ENCODE measurements around the gene RPLP2. TPM values are rescaled to one million over a fixed set of nuclear protein-coding genes. Genes with fewer than 3 reads are reported as not detected.

RPLP2 gene
- total RNA-seq, 4 donors from 2014 or later = 314 to 600 (median 440) TPM

GRCh38 chr11:845872-846495, 36.2 kb downstream of the RPLP2 start:
- no peak for TF ChIP-seq CTCF (IDR thresholded peaks at IDR 0.05 in 4 of 5, conservative IDR thresholded peaks at IDR 0.05 in 1 of 5)
- TF ChIP-seq POLR2A (IDR thresholded peaks at IDR 0.05) = no peak
- in situ Hi-C loops (cut with MboI; ENCODE audit: low sequenced_read_pairs in 4 of 4) (no loop called here), intact Hi-C loops (cut with DNase I; ENCODE audit: low total_unique reads) (loop anchor here (5.0 kb wide), 1 partner anchor 81 kb away; the partner anchor contains the start of gene AP2A2)
- peak overlapping the region; percentile 82 to 97 (median 86) for H3K27ac ChIP-seq
- peaks cover 36 to 43% of the 10 kb centered on the region in 2 donors for H3K4me1 ChIP-seq
- no peak for DNase-seq
- no peaks in the 10 kb centered on the region for H3K36me3 ChIP-seq
- H3K27me3 ChIP-seq = peaks cover 10 to 16% (median 11%) of the 10 kb centered on the region in 3 donors
- no peak for ATAC-seq
- no peaks in the 10 kb centered on the region for H3K9me3 ChIP-seq
- no peak overlapping the region for H3K4me3 ChIP-seq

GRCh38 chr11:846496-847098, 36.8 kb downstream of the RPLP2 start:
- H3K9me3 ChIP-seq = no peaks in the 10 kb centered on the region
- H3K36me3 ChIP-seq = no peaks in the 10 kb centered on the region
- in situ Hi-C loops (cut with MboI; ENCODE audit: low sequenced_read_pairs in 4 of 4) = no loop called here
- no peak overlapping the region for H3K4me3 ChIP-seq
- TF ChIP-seq POLR2A (IDR thresholded peaks at IDR 0.05) (no peak), CTCF (IDR thresholded peaks at IDR 0.05 in 4 of 5, conservative IDR thresholded peaks at IDR 0.05 in 1 of 5) (no peak)
- peak overlapping the region in 3 of 4 donors; percentile 82 to 97 (median 83) for H3K27ac ChIP-seq
- DNase-seq = no peak
- intact Hi-C loops (cut with DNase I; ENCODE audit: low total_unique reads) = loop anchor here (5.0 kb wide), 1 partner anchor 81 kb away; the partner anchor contains the start of gene AP2A2
- ATAC-seq = no peak
- peaks cover 30 to 37% of the 10 kb centered on the region in 2 donors for H3K4me1 ChIP-seq
- H3K27me3 ChIP-seq = peaks cover 10 to 16% (median 11%) of the 10 kb centered on the region in 3 donors

- Histone ChIP-seq H3K4me3 (no peak overlapping the region), H3K9me3 (no peaks in the 10 kb centered on the region), H3K36me3 (no peaks in the 10 kb centered on the region), H3K4me1 (peaks cover 29 to 34% of the 10 kb centered on the region in 2 donors), H3K27me3 (peaks cover 10 to 16% (median 11%) of the 10 kb centered on the region in 3 donors), H3K27ac (no peak overlapping the region)
- no peak for DNase-seq
- intact Hi-C loops (cut with DNase I; ENCODE audit: low total_unique reads) = loop anchor here (1.0 to 5.0 kb wide), 2 partner anchors 79 to 203 kb away; partner anchors contain the start of gene AP2A2
- ATAC-seq = no peak
- in situ Hi-C loops (cut with MboI; ENCODE audit: low sequenced_read_pairs in 4 of 4) = no loop called here
- TF ChIP-seq CTCF (IDR thresholded peaks at IDR 0.05 in 4 of 5, conservative IDR thresholded peaks at IDR 0.05 in 1 of 5) = no peak
- no peak for TF ChIP-seq POLR2A (IDR thresholded peaks at IDR 0.05)
These were observed 38.1 kb downstream of the RPLP2 start for GRCh38 chr11:847876-848275.

- in situ Hi-C loops (cut with MboI; ENCODE audit: low sequenced_read_pairs in 4 of 4) = no loop called here
- Histone ChIP-seq H3K9me3 (no peaks in the 10 kb centered on the region), H3K4me1 (peaks cover 29 to 32% of the 10 kb centered on the region in 2 donors), H3K27ac (no peak overlapping the region), H3K4me3 (no peak overlapping the region), H3K27me3 (peaks cover 10 to 16% (median 11%) of the 10 kb centered on the region in 3 donors), H3K36me3 (no peaks in the 10 kb centered on the region)
- DNase-seq = no peak
- intact Hi-C loops (cut with DNase I; ENCODE audit: low total_unique reads) = loop anchor here (1.0 to 5.0 kb wide), 2 partner anchors 79 to 203 kb away; partner anchors contain the start of gene AP2A2
- TF ChIP-seq POLR2A (IDR thresholded peaks at IDR 0.05) (no peak), CTCF (IDR thresholded peaks at IDR 0.05 in 4 of 5, conservative IDR thresholded peaks at IDR 0.05 in 1 of 5) (peak; percentile 71 to 91 (median 85))
- no peak for ATAC-seq
These were observed 38.7 kb downstream of the RPLP2 start for GRCh38 chr11:848380-848931.
